Measurements from ENCODE around the gene SDK1. TPM values are rescaled to one million over a fixed set of nuclear protein-coding genes. Genes with fewer than 3 reads are reported as not detected.

SDK1 gene
- total and polyA plus RNA-seq, 2 experiments from 2014 or later = 4.1 to 16.5 TPM

GRCh38 chr7:3336042-3336665 is 35.1 kb downstream of the SDK1 start:
- no peak for DNase-seq (ENCODE audit: low read depth in 1 of 2, low spot score in 1 of 2)
- Histone ChIP-seq H3K4me3 (no peak overlapping the region), H3K27me3 (no peaks in the 10 kb centered on the region), H3K4me1 (ENCODE audit: low read depth) (peaks cover 6% of the 10 kb centered on the region), H3K36me3 (no peaks in the 10 kb centered on the region), H3K27ac (no peak overlapping the region), H3K9me3 (ENCODE audit: low read depth) (no peaks in the 10 kb centered on the region)
- TF ChIP-seq, protein P1, sequence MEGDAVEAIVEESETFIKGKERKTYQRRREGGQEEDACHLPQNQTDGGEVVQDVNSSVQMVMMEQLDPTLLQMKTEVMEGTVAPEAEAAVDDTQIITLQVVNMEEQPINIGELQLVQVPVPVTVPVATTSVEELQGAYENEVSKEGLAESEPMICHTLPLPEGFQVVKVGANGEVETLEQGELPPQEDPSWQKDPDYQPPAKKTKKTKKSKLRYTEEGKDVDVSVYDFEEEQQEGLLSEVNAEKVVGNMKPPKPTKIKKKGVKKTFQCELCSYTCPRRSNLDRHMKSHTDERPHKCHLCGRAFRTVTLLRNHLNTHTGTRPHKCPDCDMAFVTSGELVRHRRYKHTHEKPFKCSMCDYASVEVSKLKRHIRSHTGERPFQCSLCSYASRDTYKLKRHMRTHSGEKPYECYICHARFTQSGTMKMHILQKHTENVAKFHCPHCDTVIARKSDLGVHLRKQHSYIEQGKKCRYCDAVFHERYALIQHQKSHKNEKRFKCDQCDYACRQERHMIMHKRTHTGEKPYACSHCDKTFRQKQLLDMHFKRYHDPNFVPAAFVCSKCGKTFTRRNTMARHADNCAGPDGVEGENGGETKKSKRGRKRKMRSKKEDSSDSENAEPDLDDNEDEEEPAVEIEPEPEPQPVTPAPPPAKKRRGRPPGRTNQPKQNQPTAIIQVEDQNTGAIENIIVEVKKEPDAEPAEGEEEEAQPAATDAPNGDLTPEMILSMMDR (IDR thresholded peaks at IDR 0.05; ENCODE audit: low read depth, low read length) = no peak

GRCh38 chr7:3338161-3338560 is 37.1 kb downstream of the SDK1 start:
- H3K4me3 ChIP-seq = no peak overlapping the region
- no peaks in the 10 kb centered on the region for H3K36me3 ChIP-seq
- peaks cover under 1% of the 10 kb centered on the region for H3K4me1 ChIP-seq (ENCODE audit: low read depth)
- no peak overlapping the region for H3K27ac ChIP-seq
- no peaks in the 10 kb centered on the region for H3K27me3 ChIP-seq
- DNase-seq (ENCODE audit: low read depth in 1 of 2, low spot score in 1 of 2) = no peak
- TF ChIP-seq, protein P1 (IDR thresholded peaks at IDR 0.05; ENCODE audit: low read depth, low read length) = no peak
- H3K9me3 ChIP-seq (ENCODE audit: low read depth) = no peaks in the 10 kb centered on the region

DNA sequence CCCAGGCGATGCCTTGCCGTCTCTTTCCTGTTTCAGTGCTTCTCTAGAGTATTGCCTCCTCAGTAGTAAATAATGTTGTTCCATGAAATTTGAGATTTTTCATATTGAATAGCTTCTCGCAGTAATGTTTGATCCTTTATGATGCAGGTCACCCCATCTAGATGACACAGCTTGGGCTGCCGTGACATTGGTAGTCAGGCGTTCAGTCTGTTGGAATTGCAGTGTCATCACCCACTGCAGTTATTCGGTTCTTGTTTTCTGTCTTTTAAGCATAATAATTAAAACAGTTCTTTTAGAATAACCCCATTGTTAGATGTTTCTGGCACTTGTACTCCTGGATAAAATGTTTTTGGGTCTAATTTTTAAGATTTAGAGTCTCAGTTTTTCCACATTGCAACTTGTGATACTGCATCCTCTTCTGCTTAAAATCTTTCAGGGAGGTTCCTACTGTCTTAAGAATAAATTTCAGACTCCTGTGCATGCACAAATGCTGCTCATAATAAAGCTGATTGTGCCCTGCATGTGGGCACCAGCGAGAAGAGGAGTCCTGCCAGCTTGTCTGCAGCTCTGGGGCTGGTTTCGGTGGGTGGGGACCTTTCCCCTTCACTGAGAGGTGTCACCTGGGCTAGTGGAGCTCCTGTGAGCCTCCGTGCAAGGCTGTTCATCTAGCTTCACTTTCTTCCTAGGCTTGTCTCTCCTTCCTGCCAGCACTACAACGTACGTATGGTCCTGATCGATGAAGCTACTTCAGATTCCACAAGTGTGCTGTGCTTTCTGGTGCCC is 44.8 kb downstream of the SDK1 start:
- Histone ChIP-seq H3K36me3 (no peaks in the 10 kb centered on the region), H3K4me1 (ENCODE audit: low read depth) (no peaks in the 10 kb centered on the region), H3K4me3 (no peak overlapping the region), H3K9me3 (ENCODE audit: low read depth) (no peaks in the 10 kb centered on the region), H3K27me3 (no peaks in the 10 kb centered on the region), H3K27ac (no peak overlapping the region)
- TF ChIP-seq, protein P1 (IDR thresholded peaks at IDR 0.05; ENCODE audit: low read depth, low read length) = no peak
- no peak for DNase-seq (ENCODE audit: low read depth in 1 of 2, low spot score in 1 of 2)

DNA sequence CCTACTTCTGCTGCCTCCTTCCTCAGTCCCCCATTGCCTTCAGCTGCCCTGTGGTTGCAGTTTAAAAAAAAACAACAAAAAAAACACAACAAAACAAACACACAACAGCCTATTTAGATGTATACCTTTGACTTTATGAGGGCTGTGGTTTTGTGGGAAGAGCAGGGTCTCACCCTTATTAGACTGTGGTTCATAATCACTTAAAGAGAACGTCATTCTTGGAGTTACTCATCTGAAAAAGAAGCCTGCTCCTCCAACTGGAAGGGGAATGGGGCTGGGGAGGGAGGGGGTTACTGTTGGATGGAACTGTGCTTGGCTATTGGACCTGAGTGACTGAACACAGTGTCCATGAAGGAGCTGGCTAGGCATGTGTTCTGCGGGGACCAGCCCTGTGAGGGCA is 48.1 kb downstream of the SDK1 start:
- no peaks in the 10 kb centered on the region for H3K4me1 ChIP-seq (ENCODE audit: low read depth)
- H3K9me3 ChIP-seq (ENCODE audit: low read depth) = no peaks in the 10 kb centered on the region
- H3K27ac ChIP-seq = no peak overlapping the region
- H3K36me3 ChIP-seq = no peaks in the 10 kb centered on the region
- H3K27me3 ChIP-seq = no peaks in the 10 kb centered on the region
- DNase-seq (ENCODE audit: low read depth in 1 of 2, low spot score in 1 of 2) = no peak
- TF ChIP-seq, protein P1 (IDR thresholded peaks at IDR 0.05; ENCODE audit: low read depth, low read length) = no peak
- no peak overlapping the region for H3K4me3 ChIP-seq

DNA sequence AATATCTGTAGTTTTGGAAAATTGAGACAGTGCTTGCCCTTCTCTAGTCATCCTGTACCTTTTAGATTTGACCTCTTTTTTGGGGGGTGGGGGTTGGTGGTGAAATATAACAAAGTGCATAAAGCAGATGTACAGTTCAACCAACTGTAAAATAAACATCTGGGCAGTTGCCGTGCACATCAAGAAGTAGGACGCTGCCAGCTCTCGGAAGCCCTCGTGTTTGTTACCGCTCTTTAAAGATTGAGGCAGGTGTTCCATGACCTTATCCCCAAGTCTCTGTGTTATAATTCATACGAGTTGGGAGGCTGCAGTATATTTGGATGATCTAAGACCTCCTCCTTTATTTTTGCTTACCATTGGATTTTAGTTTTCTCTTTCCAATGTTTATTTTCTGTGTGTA is 55.1 kb downstream of the SDK1 start:
- Histone ChIP-seq H3K36me3 (no peaks in the 10 kb centered on the region), H3K27ac (no peak overlapping the region), H3K4me1 (ENCODE audit: low read depth) (no peaks in the 10 kb centered on the region), H3K27me3 (no peaks in the 10 kb centered on the region), H3K9me3 (ENCODE audit: low read depth) (no peaks in the 10 kb centered on the region), H3K4me3 (no peak overlapping the region)
- no peak for DNase-seq (ENCODE audit: low read depth in 1 of 2, low spot score in 1 of 2)
- TF ChIP-seq, protein P1 (IDR thresholded peaks at IDR 0.05; ENCODE audit: low read depth, low read length) = no peak
